BJ (cell line): Measurements from ENCODE around the gene GPC6. TPM values are rescaled to one million over a fixed set of nuclear protein-coding genes. Genes with fewer than 3 reads are reported as not detected.

Experiments
- CTCF ChIA-PET: fragments of 350-600 bp; formaldehyde crosslinking; extraction: SDS; loops from one replicate; lab custom pipeline; 2021; ENCODE audit warnings: antibody characterized with exemption, inconsistent platforms; lab: Yijun Ruan, JAX
- POLR2A ChIA-PET: fragments of 300-600 bp; sonication (Branson Sonifier 250); formaldehyde crosslinking; extraction: SDS; loops from one replicate; lab custom pipeline; 2021; ENCODE audit warnings: antibody characterized with exemption; lab: Charles Lee
- DNase-seq: peaks from one replicate; pipeline ENCODE4 v3.0.0-alpha.2; 2011; ENCODE audit warnings: low read depth
- H3K27me3 ChIP-seq: 2 replicates; pipeline ENCODE4 v1.6.0; 2011; ENCODE audit warnings: low read length; ENCODE audit not compliant: control insufficient read depth, insufficient read depth
- H3K36me3 ChIP-seq: 2 replicates; pipeline ENCODE4 v1.5.1; 2011; ENCODE audit warnings: low read length; ENCODE audit not compliant: control insufficient read depth, insufficient read depth
- H3K4me3 ChIP-seq: 2 replicates; pipeline ENCODE4 v1.5.1; 2011; ENCODE audit warnings: low read depth, mild to moderate bottlenecking, control low read depth, low read length
- CTCF ChIP-seq: IDR thresholded peaks from 2 replicates; pipeline ENCODE4 v1.5.1; 2011; ENCODE audit warnings: low read depth, mild to moderate bottlenecking, control low read depth, inconsistent platforms, low read length, moderate library complexity; ENCODE audit not compliant: insufficient read depth
- polyA plus RNA-seq: library from polyadenylated mRNA; depleted of rRNA; stranded (reverse); fragments of >200 nt; gene quantifications from 2 replicates; pipeline ENCODE4 v1.2.3, GENCODE V29; 2011

The GPC6 gene
- polyA plus RNA-seq, 1 experiment = 23.0 TPM

DNA sequence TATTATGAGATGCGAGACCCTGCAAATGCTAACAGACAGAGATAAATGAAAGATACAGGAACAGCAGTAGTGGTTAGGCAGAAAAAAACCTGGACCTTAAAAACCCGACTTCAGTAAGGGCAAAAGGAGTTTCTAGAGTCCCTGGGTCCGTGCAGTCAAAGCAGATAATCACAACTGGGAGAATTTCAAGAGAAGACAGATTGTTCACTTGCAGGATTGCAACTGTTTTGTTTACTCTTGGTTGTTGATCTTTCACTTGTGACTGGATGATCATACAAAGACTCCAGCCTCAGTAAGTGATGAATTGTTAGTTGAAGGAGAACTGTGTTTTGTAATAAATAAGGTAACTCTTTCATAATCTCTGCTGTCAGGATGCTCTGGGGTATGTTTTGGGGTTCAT, 135.1 kb downstream of the GPC6 start:
- CTCF ChIA-PET = no interaction called here
- POLR2A ChIA-PET = no interaction called here
- DNase-seq = no peak

DNA sequence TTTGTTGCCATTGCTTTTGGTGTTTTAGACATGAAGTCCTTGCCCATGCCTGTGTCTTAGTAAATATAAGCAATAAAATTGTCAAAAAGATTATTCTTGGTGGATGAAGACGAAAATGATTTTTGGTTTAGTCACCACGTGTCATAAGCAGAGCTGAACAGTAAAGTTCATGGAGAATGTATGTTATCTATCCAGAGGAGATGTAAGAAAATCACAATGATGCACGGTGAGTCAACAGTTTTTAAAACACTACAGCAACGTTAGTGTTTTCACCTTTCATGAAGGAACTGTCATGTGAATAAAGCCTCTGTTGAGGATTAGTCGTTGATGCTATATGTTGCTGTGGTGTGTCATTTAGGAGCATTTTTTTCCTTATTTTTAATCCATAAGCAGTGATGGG, 137.6 kb downstream of the GPC6 start:
- POLR2A ChIA-PET = no interaction called here
- CTCF ChIA-PET = interaction anchor here (1.3 kb wide), 1 partner anchor 19 kb away, joined by 3 read pairs; no protein-coding TSS in a partner anchor
- H3K36me3 ChIP-seq = no peaks in the 10 kb centered on the region
- no peak for DNase-seq
- no peak overlapping the region for H3K4me3 ChIP-seq
- no peaks in the 10 kb centered on the region for H3K27me3 ChIP-seq
- no peak for TF ChIP-seq CTCF

More for the DNA sequence above, 135.1 kb downstream of the GPC6 start:
- H3K36me3 ChIP-seq = no peaks in the 10 kb centered on the region
- no peaks in the 10 kb centered on the region for H3K27me3 ChIP-seq
- H3K4me3 ChIP-seq = no peak overlapping the region
- no peak for TF ChIP-seq CTCF

DNA sequence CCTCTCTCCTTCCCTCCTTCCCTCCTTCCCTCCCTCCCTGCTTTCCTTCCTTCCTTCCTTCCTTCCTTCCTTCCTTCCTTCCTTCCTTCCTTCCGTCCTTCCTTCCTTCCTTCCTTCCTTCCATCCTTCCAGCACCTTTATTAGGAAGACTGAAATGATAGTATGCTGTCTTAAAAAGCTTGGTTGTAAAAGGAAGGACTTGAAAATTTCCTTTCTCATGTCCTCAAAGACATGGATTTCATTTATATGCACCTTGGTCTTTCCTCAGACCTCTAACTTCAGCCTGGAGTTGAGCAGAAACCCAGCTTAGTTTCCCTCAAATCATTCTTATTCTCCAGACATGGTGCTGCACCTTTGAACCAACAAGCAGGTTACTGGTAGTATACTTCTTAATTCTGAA, 141.7 kb downstream of the GPC6 start:
- no peak for DNase-seq
- Histone ChIP-seq H3K36me3 (no peaks in the 10 kb centered on the region), H3K27me3 (no peaks in the 10 kb centered on the region), H3K4me3 (no peak overlapping the region)
- ChIA-PET CTCF (no interaction called here), POLR2A (no interaction called here)
- TF ChIP-seq CTCF = no peak

- no peak for DNase-seq
- ChIA-PET CTCF (no interaction called here), POLR2A (no interaction called here)
- Histone ChIP-seq H3K4me3 (no peak overlapping the region), H3K36me3 (no peaks in the 10 kb centered on the region), H3K27me3 (no peaks in the 10 kb centered on the region)
- no peak for TF ChIP-seq CTCF
Observed at GRCh38 chr13:93368718-93369117, 142.1 kb downstream of the GPC6 start.

DNA sequence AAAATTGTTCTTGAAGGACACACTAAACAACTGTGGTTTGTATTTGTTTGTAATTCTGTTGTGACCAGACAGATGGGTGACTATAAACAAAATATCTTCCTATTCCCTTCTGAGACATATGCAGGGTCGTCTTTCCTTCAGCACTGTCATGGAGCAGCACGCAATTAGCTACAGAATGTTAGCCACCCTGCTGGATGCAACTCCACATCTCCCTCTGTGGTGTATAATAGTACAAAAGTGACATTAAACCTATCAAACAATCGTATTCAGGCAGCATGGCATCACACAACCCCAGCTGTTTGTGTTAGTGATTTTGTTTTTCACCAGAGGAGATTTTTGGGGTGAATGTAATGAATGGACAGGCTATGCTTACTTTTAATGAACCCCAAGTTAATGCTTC, 146.2 kb downstream of the GPC6 start:
- ChIA-PET CTCF (no interaction called here), POLR2A (no interaction called here)

More for the DNA sequence above, 146.2 kb downstream of the GPC6 start:
- no peak for TF ChIP-seq CTCF
- Histone ChIP-seq H3K4me3 (no peak overlapping the region), H3K36me3 (no peaks in the 10 kb centered on the region), H3K27me3 (no peaks in the 10 kb centered on the region)
- DNase-seq = no peak
